ENCODE data around the gene RRP8. TPM values are rescaled to one million over a fixed set of nuclear protein-coding genes. Genes with fewer than 3 reads are reported as not detected.

The RRP8 gene
- total RNA-seq, 8 experiments from 2014 or later: 13.9 to 21.7 (median 17.2) TPM

- no peaks in the 10 kb centered on the region for H3K4me1 ChIP-seq (replicated peaks in 1 of 2)
- H3K4me3 ChIP-seq: no peak overlapping the region
- WGBS, 10 experiments: 63 to 100% (median 100%) methylated on average over 1 of the region's 1 CpG; no CpG with 5 or more reads in 3 of the 10 experiments
- no peak overlapping the region for H3K27ac ChIP-seq
- ATAC-seq (replicated peaks in 6 of 8): no peak
- in situ Hi-C loops (cut with MboI; ENCODE audit: low pct_unique_long_range_greater_than_20kb in 2 of 9, low sequenced_read_pairs in 9 of 9, unreplicated experiment in 9 of 9): no loop called here
Observed at GRCh38 chr11:6583584-6583983, 19.8 kb downstream of the RRP8 start.

GRCh38 chr11:6579681-6580080 lies 23.7 kb downstream of the RRP8 start:
- 40 to 100% (median 91%) methylated on average over 1 to 2 of the region's 2 CpGs; no CpG with 5 or more reads in 2 of the 10 experiments for WGBS, 10 experiments
- H3K4me3 ChIP-seq: no peak overlapping the region

GRCh38 chr11:6578134-6578533 lies 25.3 kb downstream of the RRP8 start:
- H3K27ac ChIP-seq: no peak overlapping the region
- H3K4me1 ChIP-seq (replicated peaks in 1 of 2): no peaks in the 10 kb centered on the region
- 80 to 100% (median 88%) methylated on average over 1 of the region's 1 CpG; no CpG with 5 or more reads in 7 of the 10 experiments for WGBS, 10 experiments
- H3K4me3 ChIP-seq: no peak overlapping the region
- ATAC-seq (replicated peaks in 6 of 8): no peak
- in situ Hi-C loops (cut with MboI; ENCODE audit: low pct_unique_long_range_greater_than_20kb in 2 of 9, low sequenced_read_pairs in 9 of 9, unreplicated experiment in 9 of 9): no loop called here

More at GRCh38 chr11:6579681-6580080, 23.7 kb downstream of the RRP8 start:
- H3K4me1 ChIP-seq (replicated peaks in 1 of 2): no peaks in the 10 kb centered on the region
- in situ Hi-C loops (cut with MboI; ENCODE audit: low pct_unique_long_range_greater_than_20kb in 2 of 9, low sequenced_read_pairs in 9 of 9, unreplicated experiment in 9 of 9): no loop called here
- ATAC-seq (replicated peaks in 6 of 8): no peak
- H3K27ac ChIP-seq: no peak overlapping the region

- no peak overlapping the region for H3K27ac ChIP-seq
- in situ Hi-C loops (cut with MboI; ENCODE audit: low pct_unique_long_range_greater_than_20kb in 2 of 9, low sequenced_read_pairs in 9 of 9, unreplicated experiment in 9 of 9): no loop called here
- no peak overlapping the region for H3K4me3 ChIP-seq
Observed at GRCh38 chr11:6576471-6577373, 26.7 kb downstream of the RRP8 start.

GRCh38 chr11:6574816-6575715 lies 28.4 kb downstream of the RRP8 start:
- ATAC-seq (replicated peaks in 6 of 8): no peak
- Histone ChIP-seq H3K4me1 (replicated peaks in 1 of 2) (no peaks in the 10 kb centered on the region), H3K4me3 (no peak overlapping the region), H3K27ac (no peak overlapping the region)
- in situ Hi-C loops (cut with MboI; ENCODE audit: low pct_unique_long_range_greater_than_20kb in 2 of 9, low sequenced_read_pairs in 9 of 9, unreplicated experiment in 9 of 9): no loop called here
- 60 to 100% (median 97%) methylated on average over 1 to 5 of the region's 6 CpGs; no CpG with 5 or more reads in 1 of the 10 experiments for WGBS, 10 experiments

More at GRCh38 chr11:6576471-6577373, 26.7 kb downstream of the RRP8 start:
- no peaks in the 10 kb centered on the region for H3K4me1 ChIP-seq (replicated peaks in 1 of 2)
- WGBS, 10 experiments: 4 to 76% (median 42%) methylated on average over 1 to 4 of the region's 6 CpGs
- ATAC-seq (replicated peaks in 6 of 8): peak in 6 of 8 experiments; percentile 33 to 93 (median 52)

DNA sequence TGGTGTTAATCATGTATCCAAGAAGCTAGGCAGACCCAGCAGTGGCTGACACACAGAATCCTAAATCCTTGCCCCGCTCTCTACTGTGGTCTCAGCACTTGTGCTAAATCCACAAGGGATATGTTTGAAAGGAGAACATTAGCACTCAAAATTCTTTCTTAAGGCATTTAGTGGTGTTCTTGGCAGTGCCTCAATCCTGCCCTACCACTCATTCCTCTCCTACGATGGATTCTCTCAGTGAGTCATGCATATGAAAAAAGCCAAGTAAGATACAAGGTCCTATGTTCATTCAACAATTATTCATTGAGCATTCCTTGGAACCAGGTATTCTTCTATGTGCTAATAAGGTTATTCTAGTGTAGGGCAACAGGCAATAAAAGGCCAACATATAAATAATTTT lies 31.2 kb downstream of the RRP8 start:
- Histone ChIP-seq H3K4me3 (no peak overlapping the region), H3K27ac (no peak overlapping the region), H3K4me1 (replicated peaks in 1 of 2) (no peaks in the 10 kb centered on the region)
- 0 to 100% (median 60%) methylated on average over 1 to 2 of the region's 2 CpGs; no CpG with 5 or more reads in 4 of the 10 experiments for WGBS, 10 experiments
- in situ Hi-C loops (cut with MboI; ENCODE audit: low pct_unique_long_range_greater_than_20kb in 2 of 9, low sequenced_read_pairs in 9 of 9, unreplicated experiment in 9 of 9): no loop called here
- ATAC-seq (replicated peaks in 6 of 8): no peak

GRCh38 chr11:6571434-6572008 lies 31.9 kb downstream of the RRP8 start:
- 80 to 100% (median 93%) methylated on average over 1 to 8 of the region's 22 CpGs; no CpG with 5 or more reads in 2 of the 10 experiments for WGBS, 10 experiments
- Histone ChIP-seq H3K4me3 (no peak overlapping the region), H3K27ac (no peak overlapping the region), H3K4me1 (replicated peaks in 1 of 2) (no peaks in the 10 kb centered on the region)
- in situ Hi-C loops (cut with MboI; ENCODE audit: low pct_unique_long_range_greater_than_20kb in 2 of 9, low sequenced_read_pairs in 9 of 9, unreplicated experiment in 9 of 9): no loop called here
- ATAC-seq (replicated peaks in 6 of 8): no peak

DNA sequence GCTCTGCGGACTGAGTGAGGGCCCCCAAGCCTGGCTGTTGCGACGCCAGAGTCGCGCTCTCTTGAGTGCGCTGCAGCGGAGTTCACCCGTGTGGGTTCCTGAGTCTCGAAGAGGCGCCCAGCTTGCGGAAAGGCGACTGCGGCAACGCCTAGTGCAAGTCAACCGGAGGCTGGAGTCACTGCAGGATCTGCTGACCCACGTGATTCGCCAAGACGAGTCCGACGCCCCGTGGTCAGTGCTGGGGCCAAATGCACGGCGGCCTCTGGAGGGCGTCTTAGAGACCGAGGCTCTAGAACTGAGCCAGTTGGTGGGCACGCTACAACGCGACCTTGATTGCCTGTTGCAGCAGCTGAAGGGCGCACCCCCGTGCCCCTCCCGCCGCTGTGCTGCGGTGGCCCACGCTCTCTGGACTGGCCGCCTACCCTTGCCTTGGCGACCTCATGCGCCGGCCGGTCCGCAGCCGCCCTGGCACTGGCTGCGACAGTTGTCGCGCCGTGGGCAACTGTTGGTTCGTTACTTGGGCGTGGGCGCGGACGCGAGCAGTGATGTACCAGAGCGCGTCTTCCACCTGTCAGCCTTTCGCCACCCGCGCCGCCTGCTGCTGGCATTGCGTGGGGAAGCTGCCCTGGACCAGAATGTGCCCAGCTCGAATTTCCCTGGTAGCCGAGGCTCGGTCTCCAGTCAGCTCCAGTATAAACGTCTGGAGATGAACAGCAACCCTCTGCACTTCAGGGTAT lies 32.6 kb downstream of the RRP8 start:
- ATAC-seq (replicated peaks in 6 of 8): no peak
- 80 to 100% (median 94%) methylated on average over 1 to 28 of the region's 62 CpGs; no CpG with 5 or more reads in 5 of the 10 experiments for WGBS, 10 experiments
- H3K27ac ChIP-seq: no peak overlapping the region

DNA sequence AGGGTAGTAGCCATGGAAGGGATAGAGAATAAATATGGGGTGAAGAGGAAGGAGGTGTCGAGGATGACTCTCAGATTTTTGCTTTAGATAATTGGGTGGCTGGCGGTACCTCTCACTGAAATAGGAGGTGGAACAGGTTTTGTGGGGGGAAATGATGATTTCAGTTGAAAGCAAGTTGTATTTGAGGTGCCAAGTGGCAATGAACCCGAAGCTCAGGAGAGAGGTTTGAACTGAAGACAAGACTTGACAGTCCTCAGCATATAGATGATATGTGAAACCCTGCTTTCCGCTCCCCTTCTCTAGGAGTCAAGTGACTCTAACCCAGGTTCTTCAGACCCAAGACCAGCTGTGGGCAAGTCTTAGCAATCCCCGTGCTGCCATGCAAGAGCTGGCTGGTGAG lies 33.7 kb downstream of the RRP8 start:
- ATAC-seq (replicated peaks in 6 of 8): no peak
- Histone ChIP-seq H3K4me3 (no peak overlapping the region), H3K27ac (no peak overlapping the region), H3K4me1 (replicated peaks in 1 of 2) (no peaks in the 10 kb centered on the region)
- WGBS, 10 experiments: 64 to 100% (median 92%) methylated on average over 1 to 4 of the region's 5 CpGs; no CpG with 5 or more reads in 3 of the 10 experiments
- in situ Hi-C loops (cut with MboI; ENCODE audit: low pct_unique_long_range_greater_than_20kb in 2 of 9, low sequenced_read_pairs in 9 of 9, unreplicated experiment in 9 of 9): no loop called here

More for the DNA sequence above, 32.6 kb downstream of the RRP8 start:
- in situ Hi-C loops (cut with MboI; ENCODE audit: low pct_unique_long_range_greater_than_20kb in 2 of 9, low sequenced_read_pairs in 9 of 9, unreplicated experiment in 9 of 9): no loop called here
- no peak overlapping the region for H3K4me3 ChIP-seq
- H3K4me1 ChIP-seq (replicated peaks in 1 of 2): no peaks in the 10 kb centered on the region

- H3K27ac ChIP-seq: no peak overlapping the region
- H3K4me1 ChIP-seq (replicated peaks in 1 of 2): no peaks in the 10 kb centered on the region
- ATAC-seq (replicated peaks in 6 of 8): peak in 5 of 8 experiments; percentile 34 to 93 (median 52)
- in situ Hi-C loops (cut with MboI; ENCODE audit: low pct_unique_long_range_greater_than_20kb in 2 of 9, low sequenced_read_pairs in 9 of 9, unreplicated experiment in 9 of 9): no loop called here
- 80 to 100% (median 94%) methylated on average over 1 of the region's 4 CpGs; no CpG with 5 or more reads in 6 of the 10 experiments for WGBS, 10 experiments
- H3K4me3 ChIP-seq: no peak overlapping the region
Observed at GRCh38 chr11:6568191-6568918, 35.1 kb downstream of the RRP8 start.

GRCh38 chr11:6567371-6567745 lies 36.1 kb downstream of the RRP8 start:
- Histone ChIP-seq H3K27ac (no peak overlapping the region), H3K4me3 (no peak overlapping the region), H3K4me1 (replicated peaks in 1 of 2) (no peaks in the 10 kb centered on the region)
- 80 to 100% methylated on average over 1 to 5 of the region's 7 CpGs; no CpG with 5 or more reads in 8 of the 10 experiments for WGBS, 10 experiments
- no peak for ATAC-seq (replicated peaks in 6 of 8)
- in situ Hi-C loops (cut with MboI; ENCODE audit: low pct_unique_long_range_greater_than_20kb in 2 of 9, low sequenced_read_pairs in 9 of 9, unreplicated experiment in 9 of 9): no loop called here
